Gastroesophageal sphincter (tissue), 4 donors: Measurements from ENCODE around the gene OR11L1. TPM values are rescaled to one million over a fixed set of nuclear protein-coding genes. Genes with fewer than 3 reads are reported as not detected.
A peak's percentile ranks its signal among the peaks of the same experiment; 100 is the strongest.

ENCODE experiments used
- ATAC-seq: fragments of 150-250 bp; one replicate; pipeline ENCODE4 v1.9.1; 2016; ENCODE audit warnings: mild to moderate bottlenecking, moderate library complexity
- H3K27ac ChIP-seq, 4 donors: fragments of 200-600 bp; sonication (generic) in 3 of 4; 1 replicate in 3 of 4; 2 replicates in 1 of 4; pipeline ENCODE4 v1.5.1; 2016 to 2019
- H3K27me3 ChIP-seq: fragments of 200-600 bp; sonication (generic); one replicate; pipeline ENCODE4 v1.5.1; 2019
- H3K36me3 ChIP-seq, 2 donors: fragments of 200-600 bp; sonication (generic); one replicate each; pipeline ENCODE4 v1.5.1; 2019; ENCODE audit warnings: control low read depth in 1 of 2
- H3K4me1 ChIP-seq, 3 donors: fragments of 200-600 bp; sonication (generic); 1 replicate in 2 of 3; 2 replicates in 1 of 3; pipeline ENCODE4 v1.5.1; 2016 to 2019; ENCODE audit warnings: control low read depth in 2 of 3
- H3K4me3 ChIP-seq, 2 donors: fragments of 200-600 bp; sonication (generic); one replicate each; pipeline ENCODE4 v1.5.1; 2019; ENCODE audit warnings: mild to moderate bottlenecking in 1 of 2, moderate library complexity in 1 of 2
- H3K9me3 ChIP-seq, 3 donors: fragments of 200-600 bp; sonication (generic); one replicate each; pipeline ENCODE4 v1.5.1; 2017 to 2019; ENCODE audit warnings: control low read depth in 2 of 3
- CTCF ChIP-seq, 4 experiments: fragments of 200-600 bp in 2 of 4; fragments of 450-650 bp in 2 of 4; sonication (generic) in 1 of 4; IDR thresholded peaks; one replicate each; pipeline ENCODE4 v1.5.1; 2017 to 2019; ENCODE audit warnings: antibody characterized with exemption in 4 of 4, mild to moderate bottlenecking in 2 of 4, moderate library complexity in 2 of 4
- EP300 ChIP-seq: sonication (generic); formaldehyde crosslinking; IDR thresholded peaks from one replicate; pipeline ENCODE4 v1.6.1; 2017; ENCODE audit warnings: antibody characterized with exemption, mild to moderate bottlenecking
- POLR2A ChIP-seq, 2 donors: fragments of 450-650 bp; IDR thresholded peaks; one replicate each; pipeline ENCODE4 v1.6.1; 2017; ENCODE audit warnings: antibody characterized with exemption in 2 of 2, mild to moderate bottlenecking in 2 of 2, moderate library complexity in 1 of 2
- POLR2AphosphoS5 ChIP-seq: sonication (generic); formaldehyde crosslinking; IDR thresholded peaks from one replicate; pipeline ENCODE4 v1.6.1; 2017; ENCODE audit warnings: antibody characterized with exemption
- WGBS, 2 donors: methylation state at CpG; one replicate each; pipeline ENCODE4 v1.1.5; 2018; ENCODE audit warnings: low coverage in 1 of 2; 5-methylcytosine and 5-hydroxymethylcytosine counted together
- total RNA-seq, 4 donors: library from RNA; depleted of rRNA; stranded (reverse); fragments of >200 nt; gene quantifications; one replicate each; pipeline ENCODE4 v1.1.0, GENCODE V29; 2016

OR11L1 gene
- total RNA-seq, 4 donors from 2014 or later, result not detected

- H3K36me3 ChIP-seq, result no peaks in the 10 kb centered on the region
- H3K4me1 ChIP-seq, result peaks cover 0 to 3% (median 0%) of the 10 kb centered on the region in 3 donors
- no peak overlapping the region for H3K4me3 ChIP-seq
- no peaks in the 10 kb centered on the region for H3K9me3 ChIP-seq
- WGBS, 2 donors, result 50% methylated on average over 4 of the region's 4 CpGs; no CpG with 5 or more reads in 1 of the 2 donors
- ATAC-seq, result no peak
- peaks cover 23% of the 10 kb centered on the region for H3K27me3 ChIP-seq
- TF ChIP-seq POLR2AphosphoS5, result no peak
- TF ChIP-seq CTCF (IDR thresholded peaks at IDR 0.05), result no peak
- TF ChIP-seq EP300, result no peak
- TF ChIP-seq POLR2A (IDR thresholded peaks at IDR 0.05), result no peak
- H3K27ac ChIP-seq, result no peak overlapping the region
Measured at GRCh38 chr1:247862756-247863155, 21.1 kb upstream of the OR11L1 start.

GRCh38 chr1:247857985-247858619 lies 16.4 kb upstream of the OR11L1 start:
- no peak for ATAC-seq
- no peak overlapping the region for H3K27ac ChIP-seq
- H3K4me1 ChIP-seq, result peaks cover 0 to 12% (median 0%) of the 10 kb centered on the region in 3 donors
- 47 to 50% methylated on average over 7 to 13 of the region's 15 CpGs for WGBS, 2 donors
- H3K36me3 ChIP-seq, result no peaks in the 10 kb centered on the region
- peaks cover 0 to 6% (median 0%) of the 10 kb centered on the region in 3 donors for H3K9me3 ChIP-seq
- TF ChIP-seq CTCF (IDR thresholded peaks at IDR 0.05) (no peak), POLR2A (IDR thresholded peaks at IDR 0.05) (no peak), POLR2AphosphoS5 (no peak), EP300 (no peak)
- H3K4me3 ChIP-seq, result peak overlapping the region in 1 of 2 donors; percentile 48
- peaks cover 59% of the 10 kb centered on the region for H3K27me3 ChIP-seq

GRCh38 chr1:247857069-247857984 lies 15.6 kb upstream of the OR11L1 start, which contains the start of gene TRIM58:
TSS of gene TRIM58 (plus strand) at chr1:247857187. CDS start at chr1:247857247, 60 bp downstream.
- TF ChIP-seq CTCF (IDR thresholded peaks at IDR 0.05) (no peak), POLR2AphosphoS5 (no peak), POLR2A (IDR thresholded peaks at IDR 0.05) (no peak), EP300 (no peak)
- peak; percentile 92 for ATAC-seq
- no peaks in the 10 kb centered on the region for H3K36me3 ChIP-seq
- peaks cover 54% of the 10 kb centered on the region for H3K27me3 ChIP-seq
- H3K27ac ChIP-seq, result peak within 1 kb of the TSS in 1 of 4 donors; percentile 66
- peaks cover 0 to 12% (median 0%) of the 10 kb centered on the region in 3 donors for H3K4me1 ChIP-seq
- peak within 1 kb of the TSS; percentile 0 to 48 for H3K4me3 ChIP-seq
- WGBS, 2 donors, result 5% methylated on average over 8 of the region's 109 CpGs; no CpG with 5 or more reads in 1 of the 2 donors
- H3K9me3 ChIP-seq, result peaks cover 0 to 6% (median 0%) of the 10 kb centered on the region in 3 donors

GRCh38 chr1:247855911-247856310 lies 14.2 kb upstream of the OR11L1 start:
- WGBS, 2 donors, result 63 to 74% methylated on average over 3 to 4 of the region's 4 CpGs
- Histone ChIP-seq H3K9me3 (peaks cover 0 to 6% (median 0%) of the 10 kb centered on the region in 3 donors), H3K36me3 (no peaks in the 10 kb centered on the region)

More at GRCh38 chr1:247855911-247856310, 14.2 kb upstream of the OR11L1 start:
- peaks cover 0 to 12% (median 0%) of the 10 kb centered on the region in 3 donors for H3K4me1 ChIP-seq
- H3K27me3 ChIP-seq, result peaks cover 54% of the 10 kb centered on the region
- TF ChIP-seq CTCF (IDR thresholded peaks at IDR 0.05) (no peak), POLR2AphosphoS5 (no peak), POLR2A (IDR thresholded peaks at IDR 0.05) (no peak), EP300 (no peak)
- no peak for ATAC-seq
- H3K4me3 ChIP-seq, result no peak overlapping the region
- H3K27ac ChIP-seq, result no peak overlapping the region
